Measurements from ENCODE around the gene TBC1D17. TPM values are rescaled to one million over a fixed set of nuclear protein-coding genes. Genes with fewer than 3 reads are reported as not detected.

TBC1D17 gene
- total RNA-seq, 2 donors from 2014 or later: 20.4 to 27.5 TPM

DNA sequence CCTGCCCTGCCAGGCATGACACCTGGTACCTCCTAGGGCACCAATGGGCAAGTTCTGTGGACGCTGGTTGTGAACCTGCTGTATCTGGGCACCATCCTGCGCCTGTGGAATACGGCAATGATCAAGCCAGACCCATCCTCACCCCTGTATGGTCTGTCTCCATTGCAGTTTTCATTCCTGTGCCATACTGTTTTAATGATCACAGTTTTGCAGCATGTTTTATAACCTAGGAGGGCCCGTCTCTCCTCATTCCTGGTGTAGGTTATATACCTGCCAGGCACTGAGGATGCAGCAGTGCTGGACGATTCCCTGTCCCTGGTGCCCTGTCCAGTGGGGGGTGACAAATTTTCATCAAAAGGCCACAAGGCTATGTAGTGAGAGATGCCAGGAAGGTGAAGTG is 5.6 kb downstream of the TBC1D17 start:
- Histone ChIP-seq H3K4me1 (peaks cover 0 to 12% of the 10 kb centered on the region in 2 donors), H3K4me3 (no peak overlapping the region), H3K36me3 (peaks cover 51% of the 10 kb centered on the region), H3K27ac (no peak overlapping the region), H3K27me3 (no peaks in the 10 kb centered on the region), H3K9me3 (no peaks in the 10 kb centered on the region)
- no peak for DNase-seq (ENCODE audit: low spot score)
- TF ChIP-seq, protein P1, sequence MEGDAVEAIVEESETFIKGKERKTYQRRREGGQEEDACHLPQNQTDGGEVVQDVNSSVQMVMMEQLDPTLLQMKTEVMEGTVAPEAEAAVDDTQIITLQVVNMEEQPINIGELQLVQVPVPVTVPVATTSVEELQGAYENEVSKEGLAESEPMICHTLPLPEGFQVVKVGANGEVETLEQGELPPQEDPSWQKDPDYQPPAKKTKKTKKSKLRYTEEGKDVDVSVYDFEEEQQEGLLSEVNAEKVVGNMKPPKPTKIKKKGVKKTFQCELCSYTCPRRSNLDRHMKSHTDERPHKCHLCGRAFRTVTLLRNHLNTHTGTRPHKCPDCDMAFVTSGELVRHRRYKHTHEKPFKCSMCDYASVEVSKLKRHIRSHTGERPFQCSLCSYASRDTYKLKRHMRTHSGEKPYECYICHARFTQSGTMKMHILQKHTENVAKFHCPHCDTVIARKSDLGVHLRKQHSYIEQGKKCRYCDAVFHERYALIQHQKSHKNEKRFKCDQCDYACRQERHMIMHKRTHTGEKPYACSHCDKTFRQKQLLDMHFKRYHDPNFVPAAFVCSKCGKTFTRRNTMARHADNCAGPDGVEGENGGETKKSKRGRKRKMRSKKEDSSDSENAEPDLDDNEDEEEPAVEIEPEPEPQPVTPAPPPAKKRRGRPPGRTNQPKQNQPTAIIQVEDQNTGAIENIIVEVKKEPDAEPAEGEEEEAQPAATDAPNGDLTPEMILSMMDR (IDR thresholded peaks at IDR 0.05): no peak

DNA sequence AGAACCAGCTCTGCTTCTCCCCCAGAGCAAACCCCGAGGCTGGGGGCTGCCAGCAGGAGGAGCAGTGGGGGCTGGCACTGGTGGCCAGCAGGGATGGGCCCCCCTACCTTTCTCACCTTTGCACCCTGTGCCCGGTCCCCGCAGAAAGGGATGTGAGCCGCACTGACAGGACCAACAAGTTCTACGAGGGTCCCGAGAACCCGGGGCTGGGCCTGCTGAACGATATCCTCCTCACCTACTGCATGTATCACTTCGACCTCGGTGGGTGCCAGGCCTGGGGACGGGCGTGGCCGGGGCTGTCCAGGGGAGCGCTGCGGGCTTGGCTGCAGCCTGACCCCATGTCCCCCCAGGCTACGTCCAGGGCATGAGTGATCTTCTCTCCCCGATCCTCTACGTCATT is 6.6 kb downstream of the TBC1D17 start:
- Histone ChIP-seq H3K27ac (no peak overlapping the region), H3K4me1 (peaks cover 0 to 2% of the 10 kb centered on the region in 2 donors), H3K9me3 (no peaks in the 10 kb centered on the region), H3K27me3 (no peaks in the 10 kb centered on the region), H3K4me3 (no peak overlapping the region), H3K36me3 (peaks cover 55% of the 10 kb centered on the region)
- no peak for DNase-seq (ENCODE audit: low spot score)
- TF ChIP-seq, protein P1 (IDR thresholded peaks at IDR 0.05): no peak

DNA sequence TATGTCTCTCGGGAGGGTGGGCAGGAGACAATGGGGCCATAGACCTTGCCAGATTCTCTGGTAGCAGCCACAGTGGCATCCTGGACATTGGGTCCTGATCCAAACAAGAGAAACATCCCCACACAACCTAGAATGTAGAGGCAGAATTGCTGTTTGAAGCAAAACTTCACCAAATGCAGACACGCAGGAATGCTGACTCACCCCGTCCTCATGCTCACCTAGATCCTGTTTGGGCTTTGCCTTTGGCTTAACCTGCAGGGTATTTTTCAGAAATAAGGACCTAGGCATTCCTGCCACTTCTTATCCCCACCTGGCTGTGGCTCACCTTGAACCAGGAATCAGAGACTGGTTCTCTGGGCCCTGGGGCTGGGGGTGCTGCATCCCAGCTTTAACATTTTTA is 7.3 kb downstream of the TBC1D17 start:
- no peaks in the 10 kb centered on the region for H3K9me3 ChIP-seq
- no peak for DNase-seq (ENCODE audit: low spot score)
- no peak overlapping the region for H3K4me3 ChIP-seq
- no peak overlapping the region for H3K27ac ChIP-seq
- TF ChIP-seq, protein P1 (IDR thresholded peaks at IDR 0.05): no peak
- no peaks in the 10 kb centered on the region for H3K27me3 ChIP-seq
- H3K4me1 ChIP-seq: peaks cover 0 to under 1% of the 10 kb centered on the region in 2 donors
- peaks cover 55% of the 10 kb centered on the region for H3K36me3 ChIP-seq

DNA sequence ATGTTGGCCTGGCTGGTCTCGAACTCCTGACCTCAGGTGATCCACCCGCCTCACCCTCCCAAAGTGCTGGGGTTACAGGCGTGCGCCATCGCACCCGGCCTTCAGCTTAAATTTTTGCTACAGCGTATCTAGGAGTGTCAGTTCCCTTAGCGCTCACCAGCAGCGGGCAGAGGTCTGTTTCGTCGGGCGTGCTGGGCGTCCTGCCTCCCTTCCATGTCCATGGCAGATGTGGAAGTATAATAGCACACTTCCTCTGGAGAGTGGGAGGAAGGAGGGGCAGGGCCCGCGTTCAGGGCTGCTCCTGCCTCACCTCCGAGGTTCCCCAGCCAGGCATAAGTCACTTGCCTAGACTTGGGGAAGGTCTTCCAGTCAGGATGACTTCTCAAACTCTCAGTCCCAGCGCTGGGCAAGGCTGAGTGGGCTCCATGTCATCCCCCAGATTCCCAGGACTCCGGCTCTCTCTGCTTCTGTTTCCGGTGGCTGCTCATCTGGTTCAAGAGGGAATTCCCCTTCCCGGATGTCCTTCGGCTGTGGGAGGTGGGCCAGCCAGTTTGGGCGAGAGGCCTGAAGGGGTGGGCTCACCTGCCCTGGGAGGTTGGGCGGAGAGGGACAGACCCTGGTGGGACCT is 9.6 kb downstream of the TBC1D17 start:
- Histone ChIP-seq H3K27me3 (no peaks in the 10 kb centered on the region), H3K4me3 (no peak overlapping the region), H3K36me3 (peaks cover 34% of the 10 kb centered on the region), H3K4me1 (peaks cover 0 to 13% of the 10 kb centered on the region in 2 donors), H3K9me3 (no peaks in the 10 kb centered on the region), H3K27ac (no peak overlapping the region)
- DNase-seq (ENCODE audit: low spot score): no peak
- TF ChIP-seq, protein P1 (IDR thresholded peaks at IDR 0.05): no peak

DNA sequence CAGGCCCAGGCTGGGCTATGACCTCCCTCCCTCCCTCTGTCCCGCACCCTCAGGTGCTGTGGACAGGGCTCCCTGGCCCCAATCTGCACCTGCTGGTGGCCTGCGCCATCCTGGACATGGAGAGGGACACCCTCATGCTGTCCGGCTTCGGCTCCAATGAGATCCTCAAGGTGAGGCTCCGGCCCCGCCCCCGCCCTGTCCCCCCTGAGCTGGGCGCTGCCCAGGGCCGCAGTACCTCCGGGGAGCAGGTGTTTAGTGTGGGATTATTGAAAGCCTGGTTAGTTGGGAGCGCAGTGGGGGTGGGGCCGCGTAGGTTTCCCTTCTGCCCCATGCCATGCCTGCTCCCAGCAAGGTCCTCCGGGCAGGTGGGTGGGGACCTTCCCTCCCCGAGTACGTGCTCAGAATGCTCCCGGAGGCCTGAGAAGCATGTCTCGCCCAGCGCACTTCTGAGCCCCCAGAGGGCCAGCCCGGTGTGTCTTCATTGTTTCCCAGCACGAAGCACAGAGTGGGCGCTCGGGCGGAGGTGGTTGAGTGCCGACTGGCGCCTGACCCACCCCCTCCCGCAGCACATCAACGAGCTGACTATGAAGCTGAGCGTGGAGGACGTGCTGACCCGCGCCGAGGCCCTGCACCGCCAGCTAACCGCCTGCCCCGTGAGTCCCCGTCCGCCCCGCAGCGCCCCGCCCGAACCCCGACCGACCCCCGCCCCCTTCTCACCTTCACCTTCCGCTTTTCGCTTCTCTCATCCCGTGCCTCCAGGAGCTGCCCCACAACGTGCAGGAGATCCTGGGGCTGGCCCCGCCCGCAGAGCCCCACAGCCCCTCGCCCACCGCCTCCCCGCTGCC is 10.4 kb downstream of the TBC1D17 start:
- Histone ChIP-seq H3K27me3 (no peaks in the 10 kb centered on the region), H3K9me3 (no peaks in the 10 kb centered on the region), H3K4me3 (no peak overlapping the region), H3K27ac (no peak overlapping the region), H3K4me1 (peaks cover 0 to 13% of the 10 kb centered on the region in 2 donors), H3K36me3 (peaks cover 27% of the 10 kb centered on the region)
- TF ChIP-seq, protein P1 (IDR thresholded peaks at IDR 0.05): no peak
- no peak for DNase-seq (ENCODE audit: low spot score)

Data from right atrium auricular region (tissue), 2 donors.